Cardiac atrium fibroblast (primary cell): ENCODE measurements around the gene TACSTD2. TPM values are rescaled to one million over a fixed set of nuclear protein-coding genes. Genes with fewer than 3 reads are reported as not detected.

ENCODE experiments used
- total RNA-seq: library from RNA; depleted of rRNA; stranded (reverse); fragments of >200 nt; gene quantifications from 2 replicates; pipeline ENCODE4 v1.2.3, GENCODE V29; 2015

TACSTD2 gene
- under 0.01 TPM in 1 of 2 replicates, not detected in the other for total RNA-seq

GRCh38 chr1:58576727-58577653, at the start of gene TACSTD2:
Gene TACSTD2, minus strand, starts transcription at chr1:58577252. Its CDS starts 96 bp downstream, at chr1:58577156.

GRCh38 chr1:58546520-58547308, 30.3 kb downstream of the TACSTD2 start, which contains the start of gene OMA1:
Gene OMA1, minus strand, starts transcription at chr1:58546726. Its CDS starts 7,432 bp downstream, at chr1:58539294.

Other genes with a start within 250 kb of the TACSTD2 start
- gene OMA1, start 30.5 kb downstream of the TACSTD2 start, total RNA-seq, result 10.2 and 13.5 TPM in 2 replicates
- gene MYSM1, start 122.8 kb upstream of the TACSTD2 start, total RNA-seq, result 5.8 and 6.1 TPM in 2 replicates
- 113 and 181 TPM in 2 replicates for gene JUN, start 206.8 kb upstream of the TACSTD2 start, total RNA-seq